H1 (cell line): ENCODE measurements around the gene PFDN1. TPM values are rescaled to one million over a fixed set of nuclear protein-coding genes. Genes with fewer than 3 reads are reported as not detected.

Source experiments
- CTCF ChIA-PET: fragments of 300-600 bp; sonication (Branson Sonifier 250); formaldehyde crosslinking; loops from one replicate; lab custom pipeline; 2021; ENCODE audit not compliant: partially characterized antibody; lab: Charles Lee
- POLR2A ChIA-PET: fragments of 300-600 bp; sonication (Branson Sonifier 250); formaldehyde crosslinking; loops from one replicate; lab custom pipeline; 2021; ENCODE audit warnings: inconsistent platforms; ENCODE audit not compliant: partially characterized antibody; lab: Charles Lee
- DNase-seq, 2 experiments: peaks; one replicate each; pipeline versions ENCODE4 v3.0.0 to v3.0.0-alpha.2; 2010 to 2022; ENCODE audit warnings: low spot score in 2 of 2, low read depth in 1 of 2, mixed read lengths in 1 of 2
- FAIRE-seq: peaks from 2 replicates; lab custom pipeline; 2011; peaks lifted over from hg19 to GRCh38; lab: Jason Lieb, UNC
- H2AFZ ChIP-seq: 2 replicates; pipeline ENCODE4 v1.8.1; 2012; ENCODE audit warnings: low read length, inconsistent platforms
- H2AK5ac ChIP-seq: 2 replicates; pipeline ENCODE4 v1.6.1; 2013; ENCODE audit warnings: low read depth, low read length
- H2BK120ac ChIP-seq: replicated peaks from 2 replicates; pipeline ENCODE3; 2013; ENCODE audit warnings: low read depth, low read length, inconsistent platforms
- H2BK12ac ChIP-seq: 2 replicates; pipeline ENCODE4 v1.6.1; 2013; ENCODE audit warnings: low read depth, low read length
- H2BK15ac ChIP-seq: 2 replicates; pipeline ENCODE4 v1.6.1; 2013; ENCODE audit warnings: low read length
- H2BK20ac ChIP-seq: 2 replicates; pipeline ENCODE4 v1.6.1; 2013; ENCODE audit warnings: low read length
- H2BK5ac ChIP-seq: 2 replicates; pipeline ENCODE4 v1.6.1; 2013; ENCODE audit warnings: low read depth, low read length
- H3K14ac ChIP-seq: 2 replicates; pipeline ENCODE4 v1.6.1; 2013; ENCODE audit warnings: inconsistent platforms; ENCODE audit not compliant: insufficient read length
- H3K18ac ChIP-seq: 2 replicates; pipeline ENCODE4 v1.6.1; 2013; ENCODE audit warnings: low read length; ENCODE audit errors: extremely low read depth
- H3K23ac ChIP-seq: 2 replicates; pipeline ENCODE4 v1.6.1; 2013; ENCODE audit warnings: inconsistent platforms; ENCODE audit not compliant: insufficient read length
- H3K23me2 ChIP-seq: 2 replicates; pipeline ENCODE4 v1.6.1; 2013; ENCODE audit warnings: low read depth, low read length
- H3K27ac ChIP-seq: 2 replicates; pipeline ENCODE4 v1.6.1; 2011; ENCODE audit warnings: low read depth, low read length, inconsistent platforms
- H3K27me3 ChIP-seq, 4 experiments: replicated peaks in 1 of 4; 1 replicate in 1 of 4; 2 replicates in 3 of 4; pipeline versions ENCODE4 v1.6.1 to v1.8.1; 2011 to 2013; ENCODE audit warnings: low read length in 3 of 4, mild to moderate bottlenecking in 3 of 4, inconsistent platforms in 2 of 4, mixed read lengths in 2 of 4, moderate library complexity in 1 of 4; ENCODE audit not compliant: control insufficient read depth in 3 of 4, insufficient read depth in 3 of 4; ENCODE audit errors: extremely low read depth in 1 of 4
- H3K36me3 ChIP-seq, 4 experiments: 2 replicates each; pipeline versions ENCODE4 v1.6.1 to v1.8.1; 2011 to 2013; ENCODE audit warnings: mild to moderate bottlenecking in 4 of 4, low read length in 3 of 4, moderate library complexity in 2 of 4, control low read depth in 1 of 4, inconsistent platforms in 1 of 4; ENCODE audit not compliant: insufficient read depth in 4 of 4, control insufficient read depth in 2 of 4
- H3K4ac ChIP-seq: replicated peaks from 2 replicates; pipeline ENCODE3; 2013; ENCODE audit warnings: low read length, low read depth, mixed read lengths, inconsistent platforms; ENCODE audit not compliant: insufficient read length
- H3K4me1 ChIP-seq, 4 experiments: replicated peaks in 1 of 4; 1 replicate in 1 of 4; 2 replicates in 3 of 4; pipeline versions ENCODE4 v1.6.1 to v1.8.1; 2011 to 2013; ENCODE audit warnings: low read length in 3 of 4, inconsistent platforms in 2 of 4, mixed read lengths in 1 of 4; ENCODE audit not compliant: insufficient read depth in 4 of 4, control insufficient read depth in 3 of 4
- H3K4me2 ChIP-seq, 2 experiments: 2 replicates each; pipeline versions ENCODE4 v1.6.1 to v1.8.1; 2011 to 2013; ENCODE audit warnings: low read depth in 2 of 2, low read length in 2 of 2, control low read depth in 1 of 2, inconsistent platforms in 1 of 2, mild to moderate bottlenecking in 1 of 2; ENCODE audit not compliant: insufficient read depth in 1 of 2
- H3K4me3 ChIP-seq, 4 experiments: fragments of 200-600, 300-600 bp in 1 of 4; sonication (generic), shearing (Covaris generic), sonication (Bioruptor Twin) in 1 of 4; 2 replicates each; pipeline versions ENCODE4 v1.5.1 to v1.8.1; 2011 to 2016; ENCODE audit warnings: low read length in 4 of 4, low read depth in 3 of 4, control low read depth in 2 of 4, inconsistent platforms in 2 of 4, mild to moderate bottlenecking in 2 of 4, mixed read lengths in 1 of 4, moderate library complexity in 1 of 4; ENCODE audit not compliant: insufficient read depth in 2 of 4; ENCODE audit errors: extremely low read depth in 1 of 4
- H3K56ac ChIP-seq: replicated peaks from 2 replicates; pipeline ENCODE3; 2013; ENCODE audit warnings: low read depth, mild to moderate bottlenecking, mixed read lengths, low read length, inconsistent platforms; ENCODE audit not compliant: insufficient read length
- H3K79me1 ChIP-seq: 2 replicates; pipeline ENCODE4 v1.6.1; 2013; ENCODE audit warnings: low read depth, low read length, control low read depth
- H3K79me2 ChIP-seq, 2 experiments: 2 replicates each; pipeline versions ENCODE4 v1.6.1 to v1.8.1; 2012 to 2013; ENCODE audit warnings: low read length in 2 of 2, mild to moderate bottlenecking in 2 of 2, inconsistent platforms in 1 of 2; ENCODE audit not compliant: insufficient read depth in 2 of 2, control insufficient read depth in 1 of 2
- H3K9ac ChIP-seq, 4 experiments: replicated peaks in 1 of 4; 1 replicate in 1 of 4; 2 replicates in 3 of 4; pipeline versions ENCODE4 v1.6.1 to v1.8.1; 2011 to 2013; ENCODE audit warnings: low read depth in 3 of 4, low read length in 3 of 4, control low read depth in 2 of 4, mild to moderate bottlenecking in 2 of 4, moderate library complexity in 2 of 4, inconsistent platforms in 1 of 4; ENCODE audit errors: extremely low read depth in 1 of 4
- H3K9me3 ChIP-seq, 2 experiments: 2 replicates each; pipeline versions ENCODE4 v1.6.1 to v1.8.1; 2012 to 2013; ENCODE audit warnings: mild to moderate bottlenecking in 2 of 2, moderate library complexity in 2 of 2, control low read depth in 1 of 2, inconsistent platforms in 1 of 2, low read depth in 1 of 2, low read length in 1 of 2, mixed read lengths in 1 of 2; ENCODE audit not compliant: insufficient read depth in 2 of 2
- H4K20me1 ChIP-seq, 2 experiments: replicated peaks in 1 of 2; 2 replicates each; pipeline versions ENCODE3 to v1.8.1; 2011 to 2013; ENCODE audit warnings: inconsistent platforms in 2 of 2, low read length in 2 of 2, mild to moderate bottlenecking in 1 of 2; ENCODE audit not compliant: insufficient read depth in 2 of 2, control insufficient read depth in 1 of 2
- H4K5ac ChIP-seq: 2 replicates; pipeline ENCODE4 v1.6.1; 2013; ENCODE audit warnings: low read length, low read depth, mixed read lengths, inconsistent platforms; ENCODE audit not compliant: insufficient read length
- H4K8ac ChIP-seq: 2 replicates; pipeline ENCODE4 v1.8.0; 2013; ENCODE audit warnings: mild to moderate bottlenecking, moderate library complexity, low read length, inconsistent platforms; ENCODE audit not compliant: insufficient read depth; ENCODE audit errors: extremely low read depth
- H4K91ac ChIP-seq: replicated peaks from 2 replicates; pipeline ENCODE3; 2013; ENCODE audit warnings: low read length, mixed read lengths, inconsistent platforms; ENCODE audit not compliant: insufficient read length
- CBX8 ChIP-seq: fragments of 300-800, 300-1000 bp; sonication (generic); IDR thresholded peaks from 2 replicates; pipeline ENCODE4 v1.7.1; 2016; ENCODE audit warnings: low read depth, low read length, borderline replicate concordance
- EZH2 ChIP-seq: fragments of 200-600 bp; sonication (generic); IDR thresholded peaks from 2 replicates; pipeline ENCODE4 v1.7.1; 2012; ENCODE audit warnings: low read depth, mild to moderate bottlenecking, moderate library complexity, low read length, inconsistent platforms; ENCODE audit not compliant: severe bottlenecking
- GABPA ChIP-seq: IDR thresholded peaks from 2 replicates; pipeline ENCODE4 v1.6.1; 2011; ENCODE audit warnings: mild to moderate bottlenecking, low read length, moderate library complexity, borderline replicate concordance; ENCODE audit not compliant: insufficient read depth
- GTF2F1 ChIP-seq: IDR thresholded peaks from 2 replicates; pipeline ENCODE4 v1.6.1; 2012; ENCODE audit warnings: low read depth, low read length, improper control_type of control experiment, borderline replicate concordance
- JUN ChIP-seq: IDR thresholded peaks from 2 replicates; pipeline ENCODE4 v1.6.1; 2011; ENCODE audit warnings: low read depth, mild to moderate bottlenecking, improper control_type of control experiment, low read length
- POLR2AphosphoS5 ChIP-seq: IDR thresholded peaks from 2 replicates; pipeline ENCODE4 v1.6.1; 2011; ENCODE audit warnings: low read depth, low read length
- RNF2 ChIP-seq: fragments of 200-900, 300-1000 bp; sonication (generic); IDR thresholded peaks from 2 replicates; pipeline ENCODE4 v1.7.1; 2016; ENCODE audit warnings: borderline replicate concordance, low read depth, mild to moderate bottlenecking, antibody characterized with exemption, low read length; ENCODE audit not compliant: poor library complexity, severe bottlenecking; ENCODE audit errors: missing control alignments
- SIN3A ChIP-seq, 2 experiments: IDR thresholded peaks in 1 of 2; conservative IDR thresholded peaks in 1 of 2; 2 replicates each; pipeline ENCODE4 v1.6.1; 2011 to 2012; ENCODE audit warnings: low read length in 2 of 2, improper control_type of control experiment in 1 of 2, low read depth in 1 of 2, mild to moderate bottlenecking in 1 of 2
- SP1 ChIP-seq: IDR thresholded peaks from 2 replicates; pipeline ENCODE4 v1.6.1; 2011; ENCODE audit warnings: low read depth, low read length
- TCF12 ChIP-seq: IDR thresholded peaks from 2 replicates; pipeline ENCODE4 v1.6.1; 2011; ENCODE audit warnings: low read depth, mild to moderate bottlenecking, low read length
- WGBS, 2 experiments: shearing (Covaris generic) in 1 of 2; methylation state at CpG; one replicate each; pipeline versions ENCODE4 v1.1.6 to v1.1.7; 2013 to 2015; ENCODE audit warnings: low lambda C conversion rate in 2 of 2, mixed read lengths in 2 of 2, inconsistent platforms in 1 of 2, low coverage in 1 of 2, missing lambda C conversion rate in 1 of 2; ENCODE audit not compliant: insufficient replicate concordance in 2 of 2, insufficient coverage in 1 of 2, insufficient read length in 1 of 2; ENCODE audit errors: extremely low coverage in 1 of 2, missing lambda C conversion rate in 1 of 2; 5-methylcytosine and 5-hydroxymethylcytosine counted together
- polyA plus RNA-seq, 7 experiments: library from polyadenylated mRNA; depleted of rRNA in 3 of 7; stranded (reverse) in 5 of 7; unstranded in 2 of 7; fragments of >200 nt in 5 of 7; fragments of 200-250 nt in 2 of 7; gene quantifications; 1 replicate in 5 of 7; 2 replicates in 1 of 7; 4 replicates in 1 of 7; pipeline versions ENCODE4 v1.2.1 to v1.2.3, GENCODE V29; 2011 to 2013; ENCODE audit warnings: missing spikeins in 2 of 7, mixed read lengths in 2 of 7
- total RNA-seq: library from RNA; stranded (reverse); fragmentation: NEBNext Ultra II Directional; extraction: Animal tissue kit (Norgen Biotek cat#: 25700); gene quantifications from 2 replicates; pipeline ENCODE4 v1.2.1, GENCODE V29; 2021
- TF ChIP-seq, protein P1 (sequence below): IDR thresholded peaks from 2 replicates; pipeline ENCODE4 v1.6.1; 2012; ENCODE audit warnings: inconsistent platforms

The PFDN1 gene
- total and polyA plus RNA-seq, 2 of the 8 experiments (the other 6 are each of a cell fraction or from before 2014, with no cell fraction given): 53.0 to 89.6 TPM

- Histone ChIP-seq H3K56ac (no peak overlapping the region), H3K36me3 (no peaks in the 10 kb centered on the region), H3K4ac (no peak overlapping the region), H3K27ac (no peak overlapping the region), H4K91ac (no peak overlapping the region), H2AFZ (no peak overlapping the region), H3K4me2 (no peak overlapping the region), H3K14ac (no peak overlapping the region), H3K9ac (no peak overlapping the region), H3K27me3 (no peaks in the 10 kb centered on the region), H2BK120ac (no peak overlapping the region), H2BK15ac (no peak overlapping the region), H2BK12ac (no peak overlapping the region), H4K8ac (no peak overlapping the region), H3K79me1 (peaks cover 4% of the 10 kb centered on the region; the same call in 1 of the 2 replicates), H3K23me2 (no peaks in the 10 kb centered on the region; the same call in 1 of the 2 replicates), H2BK5ac (no peak overlapping the region), H2AK5ac (no peak overlapping the region), H2BK20ac (no peak overlapping the region), H3K23ac (no peak overlapping the region), H3K18ac (no peak overlapping the region), H3K4me3 (no peak overlapping the region), H3K4me1 (peaks cover 0 to 7% (median 2%) of the 10 kb centered on the region in 4 experiments; a peak in 3 of 7 replicates), H3K79me2 (no peaks in the 10 kb centered on the region), H3K9me3 (no peaks in the 10 kb centered on the region), H4K20me1 (no peaks in the 10 kb centered on the region), H4K5ac (no peak overlapping the region)
- POLR2A ChIA-PET: no interaction called here
- DNase-seq: no peak
- FAIRE-seq: no peak
- CTCF ChIA-PET: interaction anchor here (0.6 to 3.9 kb wide), 2 partner anchors 10 to 106 kb away, joined by 3 to 23 read pairs; no protein-coding TSS in a partner anchor
- 89% methylated on average over 2 of the region's 2 CpGs; no CpG with 5 or more reads in 1 of the 2 experiments for WGBS, 2 experiments
- no peak for TF ChIP-seq GABPA
- TF ChIP-seq, protein P1, sequence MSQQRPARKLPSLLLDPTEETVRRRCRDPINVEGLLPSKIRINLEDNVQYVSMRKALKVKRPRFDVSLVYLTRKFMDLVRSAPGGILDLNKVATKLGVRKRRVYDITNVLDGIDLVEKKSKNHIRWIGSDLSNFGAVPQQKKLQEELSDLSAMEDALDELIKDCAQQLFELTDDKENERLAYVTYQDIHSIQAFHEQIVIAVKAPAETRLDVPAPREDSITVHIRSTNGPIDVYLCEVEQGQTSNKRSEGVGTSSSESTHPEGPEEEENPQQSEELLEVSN: no peak
- TF ChIP-seq SIN3A (conservative IDR thresholded peaks at IDR 0.05 in 1 of 2, IDR thresholded peaks at IDR 0.05 in 1 of 2; ENCODE audit: low read depth in 1 of 2, low read length in 2 of 2): no peak
- TF ChIP-seq TCF12: no peak
- TF ChIP-seq SP1: no peak
- no peak for TF ChIP-seq CBX8
- no peak for TF ChIP-seq EZH2
- no peak for TF ChIP-seq POLR2AphosphoS5
- TF ChIP-seq JUN: no peak
- TF ChIP-seq GTF2F1: no peak
- TF ChIP-seq RNF2: no peak
These were observed 106.6 kb downstream of the PFDN1 start for GRCh38 chr5:140196115-140196814.
